ENCODE results near the gene PDE4D.

PDE4D gene

DNA sequence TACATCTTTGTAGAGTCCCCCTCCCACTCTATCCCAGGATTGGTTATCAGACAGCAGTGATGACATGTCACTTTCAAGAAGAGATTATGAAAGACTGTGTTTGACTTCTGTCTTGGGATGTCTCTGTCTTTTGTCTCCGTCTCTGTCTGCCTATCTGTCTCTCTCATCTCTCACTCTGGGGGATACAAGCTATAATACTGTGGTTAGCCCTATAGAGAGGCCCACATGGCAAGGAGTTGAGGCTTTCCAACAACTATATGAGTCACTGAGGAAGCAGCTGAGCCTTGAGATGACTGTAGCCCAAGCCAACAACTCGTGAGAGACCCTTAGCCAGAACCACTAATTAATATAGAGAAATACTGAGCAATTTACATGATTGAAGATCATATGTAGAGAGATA lies 284.8 kb downstream of the PDE4D start (continued):
- TF ChIP-seq, protein P1, sequence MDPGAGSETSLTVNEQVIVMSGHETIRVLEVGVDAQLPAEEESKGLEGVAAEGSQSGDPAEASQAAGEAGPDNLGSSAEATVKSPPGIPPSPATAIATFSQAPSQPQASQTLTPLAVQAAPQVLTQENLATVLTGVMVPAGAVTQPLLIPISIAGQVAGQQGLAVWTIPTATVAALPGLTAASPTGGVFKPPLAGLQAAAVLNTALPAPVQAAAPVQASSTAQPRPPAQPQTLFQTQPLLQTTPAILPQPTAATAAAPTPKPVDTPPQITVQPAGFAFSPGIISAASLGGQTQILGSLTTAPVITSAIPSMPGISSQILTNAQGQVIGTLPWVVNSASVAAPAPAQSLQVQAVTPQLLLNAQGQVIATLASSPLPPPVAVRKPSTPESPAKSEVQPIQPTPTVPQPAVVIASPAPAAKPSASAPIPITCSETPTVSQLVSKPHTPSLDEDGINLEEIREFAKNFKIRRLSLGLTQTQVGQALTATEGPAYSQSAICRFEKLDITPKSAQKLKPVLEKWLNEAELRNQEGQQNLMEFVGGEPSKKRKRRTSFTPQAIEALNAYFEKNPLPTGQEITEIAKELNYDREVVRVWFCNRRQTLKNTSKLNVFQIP (CRISPR knock-in tag; IDR thresholded peaks at IDR 0.05; ENCODE audit: borderline replicate concordance, low read depth): no peak
- TF ChIP-seq, protein P2, sequence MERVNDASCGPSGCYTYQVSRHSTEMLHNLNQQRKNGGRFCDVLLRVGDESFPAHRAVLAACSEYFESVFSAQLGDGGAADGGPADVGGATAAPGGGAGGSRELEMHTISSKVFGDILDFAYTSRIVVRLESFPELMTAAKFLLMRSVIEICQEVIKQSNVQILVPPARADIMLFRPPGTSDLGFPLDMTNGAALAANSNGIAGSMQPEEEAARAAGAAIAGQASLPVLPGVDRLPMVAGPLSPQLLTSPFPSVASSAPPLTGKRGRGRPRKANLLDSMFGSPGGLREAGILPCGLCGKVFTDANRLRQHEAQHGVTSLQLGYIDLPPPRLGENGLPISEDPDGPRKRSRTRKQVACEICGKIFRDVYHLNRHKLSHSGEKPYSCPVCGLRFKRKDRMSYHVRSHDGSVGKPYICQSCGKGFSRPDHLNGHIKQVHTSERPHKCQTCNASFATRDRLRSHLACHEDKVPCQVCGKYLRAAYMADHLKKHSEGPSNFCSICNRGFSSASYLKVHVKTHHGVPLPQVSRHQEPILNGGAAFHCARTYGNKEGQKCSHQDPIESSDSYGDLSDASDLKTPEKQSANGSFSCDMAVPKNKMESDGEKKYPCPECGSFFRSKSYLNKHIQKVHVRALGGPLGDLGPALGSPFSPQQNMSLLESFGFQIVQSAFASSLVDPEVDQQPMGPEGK (CRISPR knock-in tag; IDR thresholded peaks at IDR 0.05; ENCODE audit: borderline replicate concordance): no peak
- no peak for TF ChIP-seq OSR1 (CRISPR knock-in tag; IDR thresholded peaks at IDR 0.05)
- no peak for TF ChIP-seq CREB5 (CRISPR knock-in tag; IDR thresholded peaks at IDR 0.05; ENCODE audit: low read depth)
- no peak for TF ChIP-seq ESRRG (CRISPR knock-in tag; IDR thresholded peaks at IDR 0.05)
- TF ChIP-seq SNAI2 (CRISPR knock-in tag; IDR thresholded peaks at IDR 0.05): no peak
- no peak for TF ChIP-seq ZC3H10 (CRISPR knock-in tag; IDR thresholded peaks at IDR 0.05)

GRCh38 chr5:59607138-59607765 lies 286.3 kb downstream of the PDE4D start:
- no peak for TF ChIP-seq ZFP3 (CRISPR knock-in tag; IDR thresholded peaks at IDR 0.05)
- no peak for TF ChIP-seq TCF4 (CRISPR knock-in tag; IDR thresholded peaks at IDR 0.05; ENCODE audit: borderline replicate concordance)
- TF ChIP-seq TOX (CRISPR knock-in tag; IDR thresholded peaks at IDR 0.05; ENCODE audit: borderline replicate concordance): no peak
- no peak for TF ChIP-seq RARB (CRISPR knock-in tag; IDR thresholded peaks at IDR 0.05)
- TF ChIP-seq ESRRG (CRISPR knock-in tag; IDR thresholded peaks at IDR 0.05): no peak
- TF ChIP-seq ZNF70 (CRISPR knock-in tag; IDR thresholded peaks at IDR 0.05): no peak
- no peak for TF ChIP-seq CSRNP3 (CRISPR knock-in tag; IDR thresholded peaks at IDR 0.05)
- TF ChIP-seq, protein P3, sequence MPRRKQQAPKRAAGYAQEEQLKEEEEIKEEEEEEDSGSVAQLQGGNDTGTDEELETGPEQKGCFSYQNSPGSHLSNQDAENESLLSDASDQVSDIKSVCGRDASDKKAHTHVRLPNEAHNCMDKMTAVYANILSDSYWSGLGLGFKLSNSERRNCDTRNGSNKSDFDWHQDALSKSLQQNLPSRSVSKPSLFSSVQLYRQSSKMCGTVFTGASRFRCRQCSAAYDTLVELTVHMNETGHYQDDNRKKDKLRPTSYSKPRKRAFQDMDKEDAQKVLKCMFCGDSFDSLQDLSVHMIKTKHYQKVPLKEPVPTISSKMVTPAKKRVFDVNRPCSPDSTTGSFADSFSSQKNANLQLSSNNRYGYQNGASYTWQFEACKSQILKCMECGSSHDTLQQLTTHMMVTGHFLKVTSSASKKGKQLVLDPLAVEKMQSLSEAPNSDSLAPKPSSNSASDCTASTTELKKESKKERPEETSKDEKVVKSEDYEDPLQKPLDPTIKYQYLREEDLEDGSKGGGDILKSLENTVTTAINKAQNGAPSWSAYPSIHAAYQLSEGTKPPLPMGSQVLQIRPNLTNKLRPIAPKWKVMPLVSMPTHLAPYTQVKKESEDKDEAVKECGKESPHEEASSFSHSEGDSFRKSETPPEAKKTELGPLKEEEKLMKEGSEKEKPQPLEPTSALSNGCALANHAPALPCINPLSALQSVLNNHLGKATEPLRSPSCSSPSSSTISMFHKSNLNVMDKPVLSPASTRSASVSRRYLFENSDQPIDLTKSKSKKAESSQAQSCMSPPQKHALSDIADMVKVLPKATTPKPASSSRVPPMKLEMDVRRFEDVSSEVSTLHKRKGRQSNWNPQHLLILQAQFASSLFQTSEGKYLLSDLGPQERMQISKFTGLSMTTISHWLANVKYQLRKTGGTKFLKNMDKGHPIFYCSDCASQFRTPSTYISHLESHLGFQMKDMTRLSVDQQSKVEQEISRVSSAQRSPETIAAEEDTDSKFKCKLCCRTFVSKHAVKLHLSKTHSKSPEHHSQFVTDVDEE (CRISPR knock-in tag; IDR thresholded peaks at IDR 0.05): no peak
- TF ChIP-seq CREB5 (CRISPR knock-in tag; IDR thresholded peaks at IDR 0.05; ENCODE audit: low read depth): no peak
- no peak for TF ChIP-seq SNAI2 (CRISPR knock-in tag; IDR thresholded peaks at IDR 0.05)
- no peak for ATAC-seq

- TF ChIP-seq, protein P3 (CRISPR knock-in tag; IDR thresholded peaks at IDR 0.05): no peak
- TF ChIP-seq ZNF565 (CRISPR knock-in tag; conservative IDR thresholded peaks at IDR 0.05; ENCODE audit: low read depth) (no peak), ZNF70 (CRISPR knock-in tag; IDR thresholded peaks at IDR 0.05) (no peak), OSR1 (CRISPR knock-in tag; IDR thresholded peaks at IDR 0.05) (no peak), ESRRG (CRISPR knock-in tag; IDR thresholded peaks at IDR 0.05) (no peak), RARB (CRISPR knock-in tag; IDR thresholded peaks at IDR 0.05) (no peak), ZNF8 (CRISPR knock-in tag; IDR thresholded peaks at IDR 0.05) (no peak), SNAI2 (CRISPR knock-in tag; IDR thresholded peaks at IDR 0.05) (no peak), CREB5 (CRISPR knock-in tag; IDR thresholded peaks at IDR 0.05; ENCODE audit: low read depth) (no peak)
- TF ChIP-seq, protein P2 (CRISPR knock-in tag; IDR thresholded peaks at IDR 0.05; ENCODE audit: borderline replicate concordance): no peak
- no peak for ATAC-seq
These were observed 287.6 kb downstream of the PDE4D start for GRCh38 chr5:59605915-59606314.

Measured in SK-N-SH treated with all-trans-retinoic acid at 6 μM for 48 hours (cell line).